Measurements from ENCODE around the gene MGLL.

Gene MGLL

DNA sequence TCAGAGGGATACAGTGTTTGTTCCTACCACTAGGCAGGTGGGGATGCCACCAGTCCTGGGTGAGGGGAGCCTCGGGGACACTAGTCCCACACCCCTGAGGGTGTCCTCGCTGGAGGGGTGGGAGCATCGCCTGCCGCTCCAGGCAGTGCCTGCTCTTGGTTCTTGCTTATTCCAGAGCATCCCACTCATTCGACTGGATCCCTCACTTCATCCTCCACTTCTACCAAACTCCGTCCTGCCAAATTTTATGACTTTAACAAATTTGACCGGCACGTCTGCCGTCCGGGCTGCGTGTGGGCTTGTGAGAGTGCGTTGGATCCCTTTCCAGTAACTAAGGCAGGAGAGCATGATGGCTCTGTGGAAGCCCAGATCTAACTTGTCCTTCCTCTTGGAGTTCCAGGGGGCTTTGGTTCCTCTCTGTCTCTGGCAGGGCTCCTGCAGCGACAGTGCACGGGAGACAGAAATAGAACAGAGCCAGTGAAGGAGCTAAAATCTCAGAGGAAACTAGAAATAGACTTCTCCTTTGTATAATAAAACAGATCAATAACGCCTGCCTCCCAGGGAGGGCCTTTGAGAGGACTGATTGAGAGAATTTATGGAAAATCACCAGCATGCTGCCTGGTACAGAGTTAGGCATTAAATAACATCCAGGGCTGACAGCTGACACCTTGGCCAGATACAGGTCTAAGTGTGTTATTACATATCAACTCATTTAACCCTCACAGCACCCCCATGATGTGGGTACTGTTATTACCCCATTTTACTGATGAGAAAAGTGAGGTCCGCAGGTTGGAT is 34.5 kb downstream of the MGLL start:
- DNase-seq = no peak

DNA sequence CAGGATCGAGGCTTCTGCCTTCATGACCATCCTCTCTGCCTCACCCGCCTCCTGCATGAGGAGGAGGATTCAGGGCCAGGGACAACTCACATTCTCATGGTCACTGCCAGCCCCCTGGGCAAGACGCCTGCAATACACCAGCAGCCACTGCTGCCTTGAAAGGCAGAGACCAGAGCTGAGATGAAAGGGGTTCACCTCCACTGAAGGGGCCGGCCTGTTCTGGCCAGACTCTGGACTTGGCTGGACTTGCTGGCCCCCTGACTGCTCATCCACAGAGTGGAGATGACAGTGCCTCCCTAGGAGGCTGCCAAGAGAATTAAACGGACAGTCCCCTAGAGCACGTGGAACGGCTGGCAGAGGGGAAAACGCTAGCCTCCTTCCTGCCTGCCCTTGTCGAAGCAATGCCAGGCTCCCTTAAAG is 35.2 kb downstream of the MGLL start:
- DNase-seq = no peak

DNA sequence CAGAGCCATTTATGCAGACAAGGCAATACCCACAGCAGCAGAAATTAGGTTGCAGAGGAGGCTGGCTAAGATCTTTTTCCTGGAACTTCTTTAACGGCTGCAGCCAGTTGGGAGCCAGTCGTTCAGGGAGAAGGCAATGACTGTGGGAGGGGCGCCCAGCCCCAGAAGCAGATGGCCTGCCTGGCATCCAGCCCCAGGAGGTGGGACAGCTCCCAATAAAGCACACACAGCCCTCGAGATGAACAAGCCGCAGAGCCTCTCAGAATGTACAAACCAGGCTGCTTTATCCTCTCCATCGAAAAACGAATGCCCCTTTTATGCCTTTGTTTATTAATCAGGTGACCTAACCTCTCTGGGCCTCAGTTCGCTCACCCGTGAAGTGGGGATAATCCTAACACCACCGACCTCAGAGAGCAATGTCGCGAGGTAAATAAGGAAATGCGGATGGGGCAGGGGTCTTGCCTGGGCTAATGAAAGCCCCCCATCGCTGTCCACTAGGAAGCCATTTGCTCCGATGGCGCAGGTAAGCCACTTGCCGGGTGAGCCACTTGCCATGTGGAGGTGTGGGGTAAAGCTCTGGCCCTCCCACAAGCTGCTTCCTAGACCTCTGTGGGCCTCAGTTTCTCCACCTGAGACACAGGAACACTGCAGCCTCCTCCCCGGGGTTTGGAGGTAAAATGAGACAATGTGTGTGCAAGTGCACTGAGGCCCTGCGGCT is 35.8 kb downstream of the MGLL start:
- DNase-seq = no peak

DNA sequence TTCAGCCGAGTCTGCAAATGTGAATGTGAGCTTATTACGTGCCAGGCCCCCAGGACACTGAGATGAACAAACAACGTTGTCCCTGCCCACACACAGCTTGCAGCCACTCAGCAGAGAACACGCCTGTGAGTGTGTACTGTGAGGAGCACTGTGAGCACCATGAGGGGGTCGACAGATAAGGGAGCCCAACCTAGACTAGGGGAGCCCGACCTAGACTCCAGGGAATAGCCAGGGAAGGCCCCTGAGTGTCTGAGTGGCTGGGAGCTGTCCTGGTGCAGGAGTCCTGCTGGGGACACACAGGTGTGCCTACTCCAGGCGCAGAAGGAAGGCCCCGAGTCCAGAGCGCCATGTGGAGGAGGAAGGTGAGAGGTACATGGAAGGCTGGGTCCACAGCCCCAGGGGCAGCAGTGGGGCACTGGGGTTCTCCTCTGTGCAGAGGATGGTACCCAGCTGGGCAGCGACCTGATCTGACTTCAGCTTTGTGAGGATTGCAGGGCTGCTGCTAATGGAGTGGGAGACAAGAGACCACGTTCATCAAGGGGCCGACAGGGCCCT is 36.5 kb downstream of the MGLL start:
- DNase-seq = no peak

DNA sequence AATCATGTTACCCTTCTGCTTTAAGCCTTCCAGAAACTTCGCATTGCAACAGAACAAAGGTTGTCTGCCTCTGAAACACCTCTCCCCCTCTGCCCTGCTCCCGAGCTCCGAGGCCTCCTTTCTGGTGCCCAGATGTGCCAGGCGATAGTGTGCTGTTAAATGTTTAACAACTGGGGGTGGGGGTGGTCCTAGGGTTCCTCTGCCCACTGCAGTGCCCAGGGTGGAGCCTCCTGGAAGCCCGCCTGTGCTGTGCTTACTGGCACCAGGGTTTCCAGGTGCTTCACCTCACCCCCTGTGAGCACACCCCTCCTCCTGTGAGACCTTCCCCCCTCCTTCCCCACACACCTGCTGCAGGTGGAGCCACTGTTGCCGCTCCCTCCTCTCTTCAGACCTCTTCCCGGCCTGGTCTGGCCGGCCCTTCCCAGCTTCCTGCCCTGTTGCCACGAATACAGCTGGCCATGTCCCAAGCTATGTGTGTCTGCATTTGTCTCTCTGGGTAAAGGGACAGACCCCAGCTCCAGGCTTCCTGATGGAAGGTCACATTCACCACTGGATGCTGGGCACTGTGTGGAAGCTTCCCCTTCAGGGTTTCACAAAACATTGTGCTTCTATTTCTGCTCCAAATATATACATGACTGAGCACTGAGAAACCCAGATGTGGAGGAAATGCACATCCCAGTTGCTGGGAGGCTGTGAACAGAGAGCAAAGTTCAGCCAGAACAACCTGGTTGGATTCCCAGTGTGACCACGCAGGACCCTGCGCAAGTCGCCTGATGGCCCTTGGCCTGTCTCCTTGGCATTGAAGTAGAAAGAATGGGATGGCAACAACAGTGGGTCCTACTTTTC is 37.2 kb downstream of the MGLL start:
- no peak for DNase-seq

DNA sequence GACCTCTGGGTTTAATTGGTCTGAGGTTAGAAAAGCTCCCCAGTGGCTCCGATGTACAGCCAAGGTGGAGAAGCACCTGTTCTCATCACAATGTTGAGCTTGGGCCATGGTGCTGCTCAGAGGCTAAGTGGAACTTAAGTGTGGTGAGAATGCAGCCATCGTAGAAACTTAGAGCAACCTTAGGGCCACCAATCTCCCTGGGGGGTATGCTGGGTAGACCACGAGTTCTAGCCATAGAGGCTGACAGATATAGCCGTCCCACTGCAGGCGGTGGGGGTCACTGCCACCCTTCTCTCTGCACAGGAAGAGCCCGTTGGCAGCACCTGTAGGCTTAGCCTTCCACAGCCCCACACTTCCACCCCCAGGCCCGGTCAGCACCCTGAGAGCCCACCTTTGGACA is 38.0 kb downstream of the MGLL start:
- DNase-seq = no peak

DNA sequence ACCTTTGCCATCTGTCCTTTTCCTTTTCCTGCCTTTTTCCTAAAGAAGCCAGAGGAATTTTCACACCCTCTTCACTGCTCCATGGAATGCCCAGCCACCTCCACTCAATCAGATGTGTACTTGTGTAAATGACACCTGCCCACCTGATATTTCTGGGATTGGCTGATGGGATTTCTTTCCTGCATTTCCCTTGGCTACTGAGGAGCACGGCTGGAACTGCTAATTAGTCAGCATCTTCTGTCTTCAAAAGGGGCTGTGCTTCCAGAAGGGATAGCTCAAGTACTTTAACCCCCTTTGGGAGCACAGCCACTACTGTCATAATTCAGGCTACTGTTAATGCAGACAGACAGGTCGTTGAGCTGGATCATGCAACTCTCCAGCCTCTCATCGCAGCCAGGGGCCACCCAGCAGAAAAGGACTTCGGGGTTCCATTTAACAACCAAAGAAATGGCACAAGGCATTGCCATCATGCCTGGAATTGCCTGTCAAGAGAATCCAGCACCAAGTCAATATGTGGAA is 38.6 kb downstream of the MGLL start:
- DNase-seq = no peak

DNA sequence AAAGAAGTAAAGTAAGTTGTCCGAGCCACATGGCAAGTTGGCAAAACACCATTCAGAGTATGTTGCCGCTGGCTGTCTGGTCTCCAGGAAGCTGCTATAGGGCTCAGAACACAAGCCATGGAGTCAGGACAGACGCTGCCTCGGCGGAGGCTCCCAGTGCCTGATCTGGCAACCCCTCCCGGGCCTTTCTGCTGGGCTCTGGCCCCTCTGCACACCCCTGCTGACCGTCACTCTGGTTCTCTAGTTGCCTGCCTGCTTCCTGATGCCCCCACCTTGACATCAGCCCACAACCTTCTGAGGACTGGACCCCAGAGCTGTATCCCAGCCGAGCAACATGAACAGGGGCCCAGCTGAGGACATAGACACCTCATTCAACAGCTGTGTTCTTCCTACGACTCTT is 39.1 kb downstream of the MGLL start:
- no peak for DNase-seq

DNA sequence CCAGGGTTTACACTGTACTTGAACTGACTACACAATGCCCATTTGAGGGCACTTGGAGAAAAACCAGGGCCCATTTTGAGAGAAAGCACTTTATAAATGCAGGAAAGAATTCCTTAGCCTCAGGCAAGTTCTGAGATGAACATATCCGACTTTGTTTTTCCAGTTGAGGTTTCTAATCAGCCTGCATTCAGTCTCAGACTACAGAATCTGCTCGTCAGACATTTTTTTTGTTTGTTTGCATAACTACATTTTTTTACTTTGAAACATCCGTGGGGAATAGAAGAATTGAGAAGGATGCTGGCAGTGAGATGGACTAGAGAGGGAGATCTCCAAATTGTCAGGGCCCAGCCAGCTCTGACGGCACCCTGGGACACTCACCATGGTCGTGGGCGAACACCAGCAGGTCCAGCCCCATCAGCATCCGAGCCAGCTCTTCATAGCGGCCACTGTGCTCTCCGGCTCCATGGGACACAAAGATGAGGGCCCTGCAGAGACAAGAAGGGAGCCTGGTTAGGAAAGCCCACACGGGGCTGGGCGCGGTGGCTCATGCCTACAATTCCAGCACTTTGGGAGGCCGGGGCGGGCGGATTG is 40.8 kb downstream of the MGLL start:
- no peak for DNase-seq

DNA sequence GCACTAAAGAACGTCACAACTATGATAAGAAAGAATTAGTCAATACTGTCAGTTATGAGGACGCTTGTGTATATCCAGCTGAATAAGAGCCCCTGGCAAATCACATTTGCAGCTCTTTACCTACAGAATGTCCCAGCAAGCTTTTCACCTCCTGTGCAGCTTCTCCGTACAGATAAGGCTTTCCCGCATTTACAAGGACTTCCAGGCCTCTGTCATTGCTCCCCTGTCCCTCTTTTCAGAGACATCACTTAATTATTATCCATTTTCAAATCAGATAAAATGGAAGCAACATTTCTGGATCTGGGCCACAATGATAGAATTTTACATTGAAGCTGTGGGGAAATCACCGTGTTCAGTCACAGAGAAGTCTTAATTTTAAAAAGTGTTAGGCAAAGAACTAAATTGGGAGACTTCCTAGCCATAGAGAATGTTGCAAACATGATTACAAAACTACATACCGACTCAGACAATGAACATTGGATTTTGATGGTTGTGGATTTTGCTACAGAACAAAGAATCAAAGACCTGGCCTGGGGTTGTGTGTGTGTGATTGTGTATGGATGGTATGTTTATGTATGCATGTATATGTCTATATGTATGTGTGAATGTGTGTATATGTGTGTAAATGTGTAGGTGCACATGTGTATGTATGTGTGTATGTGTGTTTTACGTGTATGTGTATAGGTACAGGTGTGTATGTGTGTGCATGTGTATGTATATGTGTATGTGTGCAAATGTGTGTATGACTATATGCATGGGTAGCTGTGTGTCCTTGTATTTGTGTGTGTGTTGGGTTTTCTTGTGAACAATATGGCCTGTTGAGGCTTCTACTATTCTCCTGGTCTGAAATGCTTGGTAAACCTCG is 41.5 kb downstream of the MGLL start:
- no peak for DNase-seq

DNA sequence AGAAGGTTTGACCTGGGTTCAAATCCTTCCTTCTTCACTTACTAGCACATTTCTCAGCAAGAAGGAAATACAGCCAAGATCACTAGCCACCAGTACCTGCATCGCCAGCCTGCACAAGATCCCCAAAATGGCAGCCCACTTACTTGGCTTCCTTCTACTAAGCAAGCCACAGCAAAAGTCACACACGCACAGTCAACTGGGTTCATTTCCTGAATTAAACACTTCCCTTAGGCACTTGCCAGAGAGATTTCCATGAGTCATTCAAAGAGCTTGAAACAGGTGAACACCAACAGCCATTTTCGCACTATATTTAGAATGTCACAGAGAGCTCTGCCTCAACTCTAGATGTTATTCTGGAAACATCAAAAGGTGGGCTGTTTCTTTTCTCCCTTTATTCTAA is 42.6 kb downstream of the MGLL start:
- DNase-seq = no peak

DNA sequence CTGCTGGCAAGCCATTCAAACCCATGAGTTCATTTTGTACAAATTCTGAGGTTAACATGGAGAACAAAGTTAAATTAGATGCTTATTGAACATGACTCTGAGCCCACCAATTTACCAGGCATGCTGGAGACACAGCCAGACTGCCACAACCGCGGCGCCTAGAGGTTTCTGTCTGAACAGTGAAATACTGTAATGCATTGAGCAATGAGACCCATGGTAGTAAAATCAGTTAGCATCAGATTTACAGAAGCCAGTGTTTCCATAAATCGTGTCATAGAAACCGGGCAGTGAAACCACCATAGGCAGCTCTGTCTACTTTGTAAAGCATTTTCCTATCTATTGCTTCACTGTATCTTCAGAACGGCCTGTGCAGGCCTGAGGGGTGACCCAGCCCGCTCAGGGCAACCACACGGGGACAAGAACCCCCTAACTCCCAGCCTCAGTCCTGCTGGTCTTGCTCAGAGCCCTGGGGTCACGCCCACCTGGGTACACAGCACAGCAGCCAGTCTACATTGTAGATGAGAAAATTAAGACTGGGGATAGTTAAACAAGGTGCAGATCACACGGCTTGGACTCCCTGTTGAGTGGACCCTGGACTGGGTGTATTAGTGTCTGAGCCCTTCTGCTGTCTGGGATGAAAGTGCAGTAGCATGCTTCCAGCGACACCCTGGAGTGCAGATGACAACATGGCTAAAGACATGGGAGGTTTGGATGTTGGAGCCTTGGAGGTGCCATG is 44.2 kb downstream of the MGLL start:
- DNase-seq = no peak

DNA sequence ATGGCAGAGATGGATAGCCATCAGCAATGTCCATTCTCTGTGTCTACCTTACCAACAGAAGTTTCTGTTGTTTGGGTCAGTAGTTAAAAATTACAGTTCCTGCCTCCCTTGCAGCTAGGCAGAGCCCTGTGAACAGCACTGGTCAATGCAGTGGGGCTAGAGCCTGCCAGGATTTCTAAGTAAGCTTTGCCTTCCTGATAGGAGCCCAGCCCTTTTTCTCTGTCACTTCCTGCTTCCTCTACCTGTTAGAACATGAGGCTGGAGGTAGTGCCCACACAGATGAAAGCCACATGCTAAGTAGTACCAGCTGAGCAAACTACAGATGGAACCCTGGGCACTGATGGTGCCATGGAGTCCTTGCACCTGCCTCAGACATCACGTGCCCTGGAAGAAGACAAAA is 45.0 kb downstream of the MGLL start:
- DNase-seq = no peak

DNA sequence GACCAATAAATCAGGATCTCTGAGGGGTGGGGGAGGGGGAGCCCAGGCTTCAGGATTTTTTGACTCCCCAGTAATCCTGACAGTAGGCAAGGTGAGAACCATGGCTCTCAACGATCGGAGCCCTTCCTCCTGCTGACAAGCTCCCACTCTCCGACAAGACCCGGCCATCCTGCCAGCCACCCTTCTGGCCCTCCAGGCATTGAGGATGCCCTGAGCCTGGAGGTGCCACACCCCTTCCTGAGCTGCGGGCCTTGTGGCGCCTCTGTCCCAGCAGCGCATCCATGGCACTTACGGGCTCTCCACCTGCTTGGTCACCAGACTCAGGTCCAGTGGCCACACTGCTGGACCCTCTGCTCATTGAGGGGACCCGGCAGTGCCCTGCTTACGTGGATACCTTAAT is 46.0 kb downstream of the MGLL start:
- DNase-seq = no peak

DNA sequence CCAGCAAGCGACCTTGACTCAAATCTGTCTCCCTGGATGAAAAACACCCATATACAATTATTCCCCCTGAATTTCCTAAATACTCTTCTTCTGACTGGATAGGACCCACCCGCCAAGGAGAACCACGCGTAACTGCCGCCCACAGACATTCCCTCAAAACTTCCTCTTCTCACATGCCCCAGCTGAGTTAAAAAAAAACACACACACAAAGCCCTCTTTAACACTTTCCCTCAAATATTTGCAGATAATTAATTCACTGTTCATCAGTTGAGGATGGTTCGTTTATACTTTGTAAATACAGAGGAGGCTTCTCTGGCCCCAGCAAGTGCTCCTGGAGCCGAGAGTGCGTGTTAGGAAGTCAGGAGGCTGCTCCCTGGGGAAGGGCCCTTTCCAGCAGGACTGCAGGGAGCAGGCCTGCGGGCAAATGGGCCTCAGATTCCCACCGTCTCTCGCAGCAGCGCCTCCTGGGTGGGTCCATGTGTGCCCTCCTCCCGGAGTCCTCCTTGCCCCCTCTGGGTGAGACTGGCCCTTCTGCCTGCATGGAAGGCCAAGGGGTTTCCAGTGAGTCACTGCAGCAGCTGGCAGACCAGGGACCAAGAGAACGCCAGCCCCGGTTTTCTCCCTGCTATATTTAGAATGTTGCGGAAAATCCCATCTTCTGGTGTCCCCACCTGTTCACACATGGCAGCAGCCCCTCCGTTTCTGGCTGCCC is 46.8 kb downstream of the MGLL start:
- no peak for DNase-seq

DNA sequence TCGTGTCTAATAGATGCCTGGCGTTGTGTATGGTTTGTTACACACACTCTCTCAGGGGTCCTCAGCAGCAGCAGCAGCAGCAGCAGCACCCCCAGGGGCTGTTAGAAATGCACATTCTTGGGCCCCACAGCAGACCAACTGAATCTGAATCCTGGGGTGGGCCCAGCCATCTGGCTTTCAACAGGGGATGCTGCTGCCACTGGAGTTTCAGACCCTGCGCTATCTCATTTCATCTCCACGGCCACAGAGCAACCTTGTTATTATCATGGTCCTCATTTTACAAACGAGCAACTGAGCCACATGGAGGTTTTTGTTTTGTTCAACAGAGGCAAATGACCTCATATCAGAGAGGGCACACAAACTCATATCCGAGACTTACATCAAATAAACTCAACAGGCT is 47.7 kb downstream of the MGLL start:
- DNase-seq = no peak

DNA sequence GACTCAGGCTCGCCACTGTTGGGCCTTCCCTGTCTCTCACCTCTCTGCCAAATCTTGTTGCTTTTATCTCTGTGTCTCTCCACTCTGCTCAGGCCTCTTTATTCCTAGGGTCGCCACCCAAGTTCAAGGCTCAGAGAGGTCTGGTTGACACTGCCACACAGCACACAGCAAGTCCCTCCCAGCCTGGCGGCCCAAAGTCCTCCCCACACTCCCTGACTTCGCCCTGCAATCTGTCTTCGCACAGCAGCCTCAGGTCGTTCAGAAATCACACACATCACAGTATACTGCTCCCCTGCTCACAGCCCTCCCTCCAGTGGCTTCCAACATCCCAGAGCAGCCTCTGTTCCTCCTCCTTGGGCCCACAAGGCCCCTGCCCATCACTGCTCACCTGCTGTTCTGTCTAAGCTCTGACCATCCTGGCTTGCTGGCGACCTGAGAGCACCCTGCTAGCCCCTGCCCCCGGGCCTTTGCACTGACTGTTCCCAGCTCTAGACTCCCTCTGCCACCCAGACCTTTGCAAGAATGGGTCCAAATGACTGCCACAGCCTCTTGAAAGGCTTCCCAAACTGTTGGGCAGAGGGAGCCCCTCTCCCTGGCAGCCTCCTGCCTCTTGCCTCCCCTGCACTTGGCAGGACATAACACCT is 48.4 kb downstream of the MGLL start:
- DNase-seq = no peak

DNA sequence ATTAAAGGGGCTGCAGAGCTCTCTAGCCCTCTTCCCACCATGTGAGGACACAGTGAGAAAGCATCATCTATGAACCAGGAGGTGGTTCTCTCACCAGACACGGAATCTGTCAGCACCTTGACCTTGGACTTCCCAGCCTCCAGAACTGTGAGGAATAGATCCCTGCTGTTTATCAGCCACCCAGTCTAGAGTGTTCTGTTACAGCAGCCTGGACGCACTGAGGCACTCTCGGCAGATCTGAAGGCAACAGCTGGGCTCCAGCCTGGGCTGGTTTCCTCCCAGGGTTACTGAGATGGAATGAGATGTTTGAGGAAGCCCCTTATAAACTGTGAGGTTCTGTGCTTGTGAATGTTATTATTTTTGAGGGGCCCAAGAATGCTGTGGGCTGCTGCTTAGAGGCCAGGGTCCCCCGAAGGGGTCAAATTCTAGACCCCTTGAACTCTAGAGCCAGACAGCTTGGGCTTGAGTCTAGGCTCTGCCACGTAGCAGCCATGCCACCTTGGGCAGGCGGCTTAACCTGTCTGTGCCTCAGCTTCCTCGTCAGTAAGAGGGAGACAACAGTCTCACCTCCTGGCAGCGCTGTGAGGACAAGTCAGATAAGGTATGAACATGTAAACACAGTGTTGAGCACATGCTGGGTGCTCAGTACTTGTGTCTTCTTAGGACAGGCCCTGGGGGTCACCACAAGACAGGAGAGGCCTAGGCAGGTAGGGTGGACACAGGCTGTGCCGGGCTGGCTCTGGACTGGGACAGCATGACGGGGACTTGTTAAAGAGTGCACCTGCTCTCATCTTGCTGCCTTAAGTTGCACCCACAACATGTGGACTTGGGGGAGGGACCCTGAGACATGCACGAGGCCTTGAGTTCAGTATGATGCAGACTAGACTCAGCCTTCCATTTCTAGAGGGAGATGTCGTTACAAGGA is 49.2 kb downstream of the MGLL start:
- no peak for DNase-seq

DNA sequence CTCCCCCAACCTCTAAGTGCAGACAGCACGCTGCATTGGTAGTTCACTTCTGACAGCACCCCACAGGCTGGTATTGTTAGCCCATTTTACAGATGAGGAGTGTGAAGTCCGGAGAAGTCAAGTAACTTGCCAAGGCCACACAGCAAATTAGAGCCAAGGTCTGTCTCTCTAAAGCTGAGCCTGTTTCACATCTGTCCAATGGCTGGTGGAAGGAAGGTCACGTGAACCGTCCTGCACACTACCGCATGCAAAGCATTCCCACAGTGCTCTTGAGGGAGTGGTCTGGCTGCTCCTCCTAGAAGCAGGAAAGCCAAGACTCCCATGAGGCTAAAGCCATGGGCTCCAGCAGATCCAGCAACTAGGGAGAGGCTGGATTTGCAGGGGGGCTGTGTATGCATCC is 50.0 kb downstream of the MGLL start:
- no peak for DNase-seq
